Uterus (tissue), 2 donors: ENCODE measurements around the gene THBS4.

Source experiments
- POLR2A ChIP-seq, 2 donors: fragments of 450-650 bp; IDR thresholded peaks; one replicate each; pipeline ENCODE4 v1.6.1; 2016; ENCODE audit warnings: antibody characterized with exemption in 2 of 2, mild to moderate bottlenecking in 1 of 2, moderate library complexity in 1 of 2
- TF ChIP-seq, protein P1 (sequence below), 4 experiments: fragments of 200-600 bp in 2 of 4; fragments of 450-650 bp in 2 of 4; sonication (generic) in 2 of 4; IDR thresholded peaks; one replicate each; pipeline ENCODE4 v1.5.1; 2016 to 2019; ENCODE audit warnings: antibody characterized with exemption in 4 of 4, mild to moderate bottlenecking in 2 of 4, moderate library complexity in 1 of 4

DNA sequence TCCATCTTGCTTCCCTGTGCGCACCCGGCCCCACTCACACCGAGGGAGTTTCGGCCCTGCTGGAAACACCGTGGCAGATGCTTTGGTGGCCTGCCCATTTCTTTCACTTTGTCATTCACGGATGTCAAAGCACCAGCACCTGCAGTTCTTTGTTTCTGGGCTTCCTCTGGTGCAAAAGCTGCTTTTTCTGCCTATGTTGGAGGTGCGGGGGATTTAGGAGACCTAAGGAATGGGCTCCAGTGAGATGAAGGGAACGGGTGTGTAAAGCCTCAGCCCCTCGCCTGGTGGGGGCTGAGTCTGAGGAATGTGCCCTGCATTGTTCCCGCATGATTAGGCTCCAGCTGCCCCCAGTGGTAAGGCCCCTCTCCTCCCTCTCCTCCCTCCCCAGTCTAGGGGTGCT is 62.3 kb downstream of the THBS4 start:
- no peak for TF ChIP-seq POLR2A (IDR thresholded peaks at IDR 0.05)
- TF ChIP-seq, protein P1, sequence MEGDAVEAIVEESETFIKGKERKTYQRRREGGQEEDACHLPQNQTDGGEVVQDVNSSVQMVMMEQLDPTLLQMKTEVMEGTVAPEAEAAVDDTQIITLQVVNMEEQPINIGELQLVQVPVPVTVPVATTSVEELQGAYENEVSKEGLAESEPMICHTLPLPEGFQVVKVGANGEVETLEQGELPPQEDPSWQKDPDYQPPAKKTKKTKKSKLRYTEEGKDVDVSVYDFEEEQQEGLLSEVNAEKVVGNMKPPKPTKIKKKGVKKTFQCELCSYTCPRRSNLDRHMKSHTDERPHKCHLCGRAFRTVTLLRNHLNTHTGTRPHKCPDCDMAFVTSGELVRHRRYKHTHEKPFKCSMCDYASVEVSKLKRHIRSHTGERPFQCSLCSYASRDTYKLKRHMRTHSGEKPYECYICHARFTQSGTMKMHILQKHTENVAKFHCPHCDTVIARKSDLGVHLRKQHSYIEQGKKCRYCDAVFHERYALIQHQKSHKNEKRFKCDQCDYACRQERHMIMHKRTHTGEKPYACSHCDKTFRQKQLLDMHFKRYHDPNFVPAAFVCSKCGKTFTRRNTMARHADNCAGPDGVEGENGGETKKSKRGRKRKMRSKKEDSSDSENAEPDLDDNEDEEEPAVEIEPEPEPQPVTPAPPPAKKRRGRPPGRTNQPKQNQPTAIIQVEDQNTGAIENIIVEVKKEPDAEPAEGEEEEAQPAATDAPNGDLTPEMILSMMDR (IDR thresholded peaks at IDR 0.05): no peak
